NCI-H1105 (cell line): ENCODE measurements around the gene DHODH.
"Not testable (repeated sequence)": the region's sequence is repeated elsewhere in the genome, so short reads cannot be mapped to it uniquely, and the experiment has no call there.

Experiments used
- DNase-seq: peaks from one replicate; lab custom pipeline; 2025; lab: John Stamatoyannopoulos, UW

DHODH gene

GRCh38 chr16:72008424-72009216 is at the start of gene DHODH:
Gene DHODH (plus strand): TSS chr16:72008744. CDS start chr16:72008765, 21 bp downstream.
- DNase-seq = peak; percentile 85

GRCh38 chr16:71961066-71962039 is 47.2 kb upstream of the DHODH start:
- peak; percentile 51 for DNase-seq

DNA sequence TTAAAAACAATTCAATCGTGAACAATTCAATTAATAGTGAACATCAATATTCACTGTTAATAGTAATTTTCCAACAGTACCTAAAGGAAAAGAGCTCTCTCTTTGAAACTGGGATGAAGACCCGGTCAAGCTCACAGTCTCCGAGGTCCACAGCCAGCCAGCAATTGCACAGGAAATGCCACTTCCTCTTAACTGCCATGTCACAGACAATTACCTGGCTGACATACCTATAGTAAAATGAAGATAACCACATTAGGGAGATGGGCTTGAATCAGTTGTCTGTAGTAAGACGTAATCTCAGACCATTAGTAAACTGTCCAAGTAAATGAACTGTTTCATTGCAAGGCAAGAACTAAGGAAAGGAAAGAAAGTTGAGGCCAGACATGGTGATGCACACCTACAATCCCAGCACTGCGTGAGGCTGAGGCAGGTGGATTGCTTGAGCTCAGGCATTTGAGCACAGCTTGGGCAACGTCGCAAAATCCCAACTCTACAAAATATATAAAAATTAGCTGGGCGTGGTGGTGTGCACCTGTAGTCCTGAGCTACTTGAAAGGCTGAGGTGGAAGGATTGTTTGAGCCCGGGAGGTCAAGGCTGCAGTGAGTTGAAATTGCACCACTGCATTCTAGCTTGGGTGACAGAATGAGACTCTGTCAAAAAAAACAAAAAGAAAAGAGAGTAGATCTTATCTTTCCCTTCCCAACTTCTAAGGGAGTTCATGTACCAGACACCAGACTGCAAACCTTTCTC is 45.2 kb upstream of the DHODH start:
- DNase-seq = no peak

GRCh38 chr16:71965223-71965622 is 43.3 kb upstream of the DHODH start:
- DNase-seq = no peak

DNA sequence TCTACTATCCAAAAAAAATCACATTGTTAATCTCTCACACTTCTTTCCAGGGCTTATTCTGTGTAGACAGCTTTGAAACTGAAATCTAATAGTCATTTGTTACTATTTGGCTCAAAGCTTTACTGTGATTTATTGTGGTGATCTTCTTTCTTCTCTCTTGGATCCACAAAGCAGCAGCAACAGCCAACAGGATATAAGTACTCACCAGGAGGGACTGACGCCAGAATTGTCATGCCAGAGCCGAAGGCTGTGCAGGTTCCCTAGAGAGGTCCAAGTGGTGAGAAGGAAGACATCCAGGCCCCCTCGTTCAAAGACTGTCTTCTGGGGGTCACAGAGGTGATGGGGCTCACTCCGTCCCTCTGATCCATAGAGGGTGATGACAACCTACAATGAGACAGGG is 41.6 kb upstream of the DHODH start:
- no peak for DNase-seq

- DNase-seq = no peak
Observed at GRCh38 chr16:71969353-71969752, 39.2 kb upstream of the DHODH start.

- no peak for DNase-seq
Observed at GRCh38 chr16:71971571-71971970, 37.0 kb upstream of the DHODH start.

DNA sequence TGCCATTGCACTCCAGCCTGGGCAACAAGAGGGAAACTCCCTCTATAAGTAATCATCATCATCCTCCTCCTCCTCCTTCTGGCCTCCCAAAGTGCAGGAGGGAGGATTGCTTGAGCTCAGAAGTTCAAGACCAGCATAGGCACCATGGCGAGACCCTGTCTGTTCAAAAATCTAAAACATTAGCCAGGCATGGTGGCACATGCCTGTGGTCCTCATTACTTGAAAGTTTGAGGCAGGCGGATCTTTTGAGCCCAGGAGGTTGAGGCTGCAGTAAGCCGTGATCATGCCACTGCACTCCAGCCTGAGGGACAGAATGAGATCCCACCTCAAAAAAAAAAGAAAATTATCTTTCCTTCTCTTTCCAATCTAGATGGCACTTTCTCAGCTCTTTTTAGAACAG is 36.2 kb upstream of the DHODH start:
- DNase-seq = no peak

GRCh38 chr16:71973001-71973400 is 35.5 kb upstream of the DHODH start:
- no peak for DNase-seq

GRCh38 chr16:71974068-71974818 is 34.3 kb upstream of the DHODH start:
- no peak for DNase-seq

DNA sequence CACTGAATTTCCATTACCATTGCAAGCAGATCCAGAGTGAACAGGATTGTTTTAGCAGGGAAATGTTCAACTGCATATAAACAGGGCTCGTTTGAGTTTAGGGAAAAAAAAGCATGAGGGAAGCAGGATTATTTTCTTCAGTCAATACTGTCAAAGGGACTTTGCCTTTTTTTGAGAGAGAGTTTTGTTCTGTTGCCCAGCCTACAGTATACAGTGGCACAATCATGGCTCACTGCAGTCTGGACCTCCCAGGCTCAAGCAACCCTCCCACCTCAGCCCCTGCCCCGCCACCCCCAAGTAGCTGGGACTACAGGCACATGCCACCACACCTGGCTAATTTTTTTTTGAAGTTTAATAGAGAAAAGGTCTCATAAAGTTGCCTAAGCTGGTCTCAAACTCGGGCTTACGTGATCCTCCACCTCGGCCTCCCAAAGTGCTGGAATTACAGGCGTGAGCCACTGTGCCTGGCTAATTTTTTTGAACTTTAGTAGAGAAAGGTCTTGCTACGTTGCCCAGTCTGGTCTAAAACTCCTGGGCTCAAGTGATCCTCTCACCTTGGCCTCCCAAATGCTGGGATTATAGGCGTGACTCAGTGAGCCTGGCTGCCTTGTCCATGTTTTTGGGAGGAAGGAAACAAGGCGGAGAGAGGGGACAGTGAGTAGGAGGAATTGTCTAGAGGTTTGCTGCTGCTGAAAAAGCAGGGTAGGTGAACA is 23.1 kb upstream of the DHODH start:
- DNase-seq = no peak

DNA sequence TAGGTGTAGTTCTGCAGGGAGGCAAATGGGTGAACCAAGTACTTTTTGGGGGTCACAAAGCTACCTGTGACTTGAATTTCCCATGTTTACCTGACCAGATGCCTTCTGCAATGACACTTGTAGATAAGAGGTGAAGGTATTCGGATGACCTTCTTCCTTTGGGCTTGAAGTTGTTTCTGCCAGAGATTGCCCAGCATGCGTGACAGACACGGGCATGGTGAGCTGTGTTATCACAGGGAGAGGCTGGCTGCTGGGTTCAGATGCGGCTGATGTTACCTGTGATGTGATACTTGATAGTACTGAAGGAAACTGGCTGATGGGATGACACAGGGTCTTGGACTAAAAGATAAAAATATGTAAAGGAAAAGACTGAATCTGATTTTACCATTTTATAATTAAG is 22.4 kb upstream of the DHODH start:
- no peak for DNase-seq

GRCh38 chr16:71995038-71995437 is 13.5 kb upstream of the DHODH start:
- DNase-seq = no peak

DNA sequence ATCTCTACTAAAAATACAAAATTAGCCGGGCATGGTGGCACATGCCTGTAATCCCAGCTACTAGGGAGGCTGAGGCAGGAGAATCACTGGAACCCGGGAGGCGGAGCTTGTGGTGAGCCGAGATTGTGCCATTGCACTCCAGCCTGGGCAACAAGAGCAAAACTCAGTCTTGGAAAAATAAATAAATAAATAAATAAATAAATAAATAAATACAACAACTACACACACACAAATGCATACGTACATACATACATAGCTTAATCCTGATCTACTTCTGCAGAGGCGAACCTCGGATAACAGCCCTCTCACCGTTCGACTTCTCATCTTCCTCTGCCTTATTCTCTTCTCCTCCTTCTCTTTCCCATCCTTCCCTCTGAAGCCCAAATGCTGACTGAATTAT is 11.0 kb upstream of the DHODH start:
- DNase-seq = not testable (repeated sequence)

DNA sequence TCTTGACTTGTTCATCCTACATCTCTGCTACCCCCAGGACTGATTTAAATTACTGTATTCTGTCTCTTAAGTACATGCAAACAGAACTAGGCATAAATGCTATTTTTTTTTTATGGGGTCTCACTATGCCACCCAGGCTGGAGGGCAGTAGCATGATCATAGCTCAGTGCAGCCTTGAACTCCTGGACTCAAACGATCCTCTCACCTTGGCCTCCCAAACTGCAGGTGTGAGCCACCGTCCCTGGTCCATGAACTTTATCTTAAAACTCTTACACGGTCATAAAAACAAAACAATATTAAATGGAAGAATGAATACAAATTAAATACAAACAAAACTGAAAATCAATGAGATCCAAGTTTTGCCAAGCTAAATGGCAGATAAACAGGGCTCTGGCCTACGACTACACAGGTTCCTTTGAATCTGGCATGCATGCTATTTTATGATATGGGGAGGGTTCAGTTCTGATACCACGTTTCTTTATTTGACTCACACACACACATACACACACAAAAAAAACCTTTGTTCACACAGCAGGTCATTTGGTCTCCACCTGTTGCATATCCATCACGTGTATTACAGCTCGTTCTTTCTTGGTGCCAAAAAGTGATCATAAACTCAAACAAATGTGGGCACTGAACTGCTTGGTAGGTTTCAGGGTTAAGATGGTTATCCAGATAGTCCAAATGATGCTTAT is 7.2 kb upstream of the DHODH start:
- DNase-seq = no peak

DNA sequence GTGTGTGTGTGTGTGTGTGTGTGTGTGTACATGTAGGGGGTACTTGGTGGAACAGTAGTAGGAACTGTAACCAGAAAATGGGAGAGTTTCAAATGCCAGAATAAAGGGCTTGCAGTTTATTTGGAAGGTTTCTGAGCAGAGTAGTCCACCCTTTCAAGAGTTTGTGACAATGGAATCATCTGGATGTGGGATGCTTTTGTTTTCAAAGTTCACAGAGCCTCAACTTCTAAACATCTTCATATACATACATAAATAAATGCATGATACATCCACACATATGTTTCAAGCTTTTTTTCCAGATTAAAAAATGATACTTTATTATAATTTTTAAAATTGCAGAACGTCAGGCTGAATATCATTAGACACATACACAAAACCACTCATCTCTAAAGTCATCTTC is 5.9 kb upstream of the DHODH start:
- no peak for DNase-seq

GRCh38 chr16:72008065-72008423 is 500 bp upstream of the DHODH start:
- not testable (repeated sequence) for DNase-seq

GRCh38 chr16:72009779-72010178 is 1.2 kb downstream of the DHODH start:
- no peak for DNase-seq

GRCh38 chr16:72012607-72013006 is 4.1 kb downstream of the DHODH start:
- no peak for DNase-seq

DNA sequence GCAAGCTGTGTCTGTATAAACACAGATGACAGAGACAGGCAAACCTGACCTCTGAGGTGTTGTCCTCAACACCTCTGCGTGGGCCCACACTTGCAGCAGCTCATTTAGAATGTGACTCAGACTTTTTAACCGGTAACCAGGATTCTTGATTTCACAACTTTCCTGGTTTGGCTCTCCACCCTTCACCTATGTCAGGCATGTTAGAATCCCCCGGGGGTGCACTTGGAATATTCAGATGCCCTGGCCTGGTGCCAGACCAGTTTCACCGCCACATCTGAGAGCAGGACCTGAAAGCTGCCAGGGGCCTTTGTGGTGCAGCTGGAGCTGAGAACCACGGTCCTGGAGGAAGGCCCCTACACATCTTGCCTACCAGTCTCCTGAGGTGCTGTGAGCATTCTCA is 4.8 kb downstream of the DHODH start:
- DNase-seq = no peak
